Stimulated activated CD4-positive, alpha-beta T cell treated with anti-CD3 and anti-CD28 coated beads, Interleukin-4, amount 100 ng/mL, for 1 hour (primary cell): Measurements from ENCODE around the gene RCCD1.
"Not testable (repeated sequence)": the region's sequence is repeated elsewhere in the genome, so short reads cannot be mapped to it uniquely, and the experiment has no call there.

Source experiments
- DNase-seq: peaks from one replicate; pipeline ENCODE4 v3.0.0-alpha.2; 2020

RCCD1 gene, protein sequence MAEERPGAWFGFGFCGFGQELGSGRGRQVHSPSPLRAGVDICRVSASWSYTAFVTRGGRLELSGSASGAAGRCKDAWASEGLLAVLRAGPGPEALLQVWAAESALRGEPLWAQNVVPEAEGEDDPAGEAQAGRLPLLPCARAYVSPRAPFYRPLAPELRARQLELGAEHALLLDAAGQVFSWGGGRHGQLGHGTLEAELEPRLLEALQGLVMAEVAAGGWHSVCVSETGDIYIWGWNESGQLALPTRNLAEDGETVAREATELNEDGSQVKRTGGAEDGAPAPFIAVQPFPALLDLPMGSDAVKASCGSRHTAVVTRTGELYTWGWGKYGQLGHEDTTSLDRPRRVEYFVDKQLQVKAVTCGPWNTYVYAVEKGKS

GRCh38 chr15:90954712-90955623 is at the start of gene RCCD1:
Gene RCCD1 (plus strand): TSS chr15:90954884. CDS start chr15:90956735, 1,851 bp downstream.
- DNase-seq, result peak; percentile 87

DNA sequence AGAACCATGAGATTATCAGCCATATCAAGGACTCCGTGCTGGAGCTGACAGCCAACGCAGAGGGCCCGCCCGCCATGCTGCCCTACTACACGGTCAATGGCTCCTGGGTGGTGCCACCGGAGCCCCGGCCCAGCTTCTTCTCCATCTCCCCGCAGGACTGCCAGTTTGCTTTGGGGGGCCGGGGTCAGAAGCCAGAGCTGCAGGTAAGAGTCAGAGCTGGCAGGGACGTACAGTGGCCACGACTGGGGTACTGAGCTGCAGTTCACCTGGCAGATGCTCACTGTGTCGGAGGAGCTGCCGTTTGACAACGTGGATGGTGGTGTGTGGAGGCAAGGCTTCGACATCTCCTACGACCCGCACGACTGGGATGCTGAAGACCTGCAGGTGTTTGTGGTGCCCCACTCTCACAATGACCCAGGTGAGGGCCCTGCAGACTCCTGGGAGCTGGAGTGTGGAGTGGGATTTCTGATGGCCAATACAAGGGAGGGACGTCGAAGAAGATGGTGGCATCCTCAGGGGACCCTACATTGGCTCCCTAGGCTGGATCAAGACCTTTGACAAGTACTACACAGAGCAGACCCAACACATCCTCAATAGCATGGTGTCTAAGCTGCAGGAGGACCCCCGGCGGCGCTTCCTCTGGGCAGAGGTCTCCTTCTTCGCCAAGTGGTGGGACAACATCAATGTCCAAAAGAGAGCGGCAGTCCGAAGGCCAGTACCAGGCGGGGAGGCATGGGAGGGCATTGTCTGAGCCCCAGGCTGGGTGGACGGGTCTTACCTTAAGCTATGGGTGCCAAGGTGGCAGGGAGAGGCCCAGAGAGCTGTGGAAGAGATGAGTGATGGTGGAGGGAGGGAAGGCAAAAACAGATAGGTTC is 49.1 kb upstream of the RCCD1 start:
- DNase-seq, result no peak

DNA sequence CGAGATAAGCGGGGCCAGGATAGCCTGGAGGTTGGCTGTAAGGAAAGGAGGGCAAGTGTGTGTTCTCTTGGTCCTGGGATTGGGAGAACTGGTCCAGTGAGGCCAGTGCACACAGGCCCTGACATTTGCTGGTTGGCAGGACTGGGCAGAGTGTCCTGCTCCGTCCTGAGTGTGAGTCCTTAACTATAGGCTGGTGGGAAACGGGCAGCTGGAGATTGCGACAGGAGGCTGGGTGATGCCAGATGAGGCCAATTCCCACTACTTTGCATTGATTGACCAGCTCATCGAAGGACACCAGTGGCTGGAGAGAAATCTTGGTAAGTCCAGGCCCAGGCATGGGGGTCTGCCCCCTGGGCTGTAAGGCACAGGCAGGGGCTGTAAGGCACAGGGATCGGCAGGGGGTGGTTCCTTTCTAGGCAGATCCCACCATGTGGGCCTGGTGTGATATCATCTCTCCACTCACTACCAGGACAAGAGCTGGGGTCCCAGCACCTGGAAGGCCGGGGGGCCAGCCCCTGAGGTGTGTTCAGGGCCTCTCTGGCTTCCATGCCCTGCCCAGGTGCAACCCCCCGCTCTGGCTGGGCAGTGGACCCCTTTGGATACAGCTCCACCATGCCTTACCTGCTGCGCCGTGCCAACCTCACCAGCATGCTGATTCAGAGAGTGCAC is 48.4 kb upstream of the RCCD1 start:
- DNase-seq, result no peak

- no peak for DNase-seq
These were observed 47.5 kb upstream of the RCCD1 start for GRCh38 chr15:90907051-90907660.

DNA sequence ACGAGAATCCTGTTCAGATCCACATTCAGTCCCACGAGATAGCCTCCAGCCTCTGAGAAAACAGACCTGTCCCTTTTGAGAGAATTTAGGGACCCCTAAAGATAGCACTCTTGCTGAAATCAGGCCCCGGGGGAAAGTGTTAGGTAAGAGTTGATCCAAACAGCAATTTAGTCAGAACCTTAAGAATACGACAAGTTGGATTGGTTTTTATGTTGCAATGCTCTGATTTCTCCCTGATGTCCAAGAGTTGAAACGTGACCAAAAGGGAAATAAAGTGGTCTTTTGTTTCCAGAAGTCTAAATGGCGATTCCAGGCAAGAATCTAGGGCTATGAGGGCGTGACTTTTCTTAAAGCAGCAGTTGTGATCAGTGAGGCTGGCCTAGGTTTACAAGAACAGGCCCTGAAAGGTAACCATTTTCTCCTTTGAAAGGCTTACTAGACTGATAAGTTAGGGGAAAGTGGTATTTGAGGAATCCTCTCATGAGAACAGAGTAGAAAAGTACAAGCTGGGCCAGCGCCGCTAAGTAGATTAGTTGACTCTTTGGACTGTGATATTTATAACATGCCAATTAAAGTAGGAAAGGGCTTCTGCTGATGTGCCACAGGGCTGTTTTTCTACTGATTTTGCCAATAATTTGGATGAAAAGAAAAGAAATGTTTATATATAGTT is 46.7 kb upstream of the RCCD1 start:
- no peak for DNase-seq

- DNase-seq, result not testable (repeated sequence)
These were observed 45.2 kb upstream of the RCCD1 start for GRCh38 chr15:90909449-90909848.

DNA sequence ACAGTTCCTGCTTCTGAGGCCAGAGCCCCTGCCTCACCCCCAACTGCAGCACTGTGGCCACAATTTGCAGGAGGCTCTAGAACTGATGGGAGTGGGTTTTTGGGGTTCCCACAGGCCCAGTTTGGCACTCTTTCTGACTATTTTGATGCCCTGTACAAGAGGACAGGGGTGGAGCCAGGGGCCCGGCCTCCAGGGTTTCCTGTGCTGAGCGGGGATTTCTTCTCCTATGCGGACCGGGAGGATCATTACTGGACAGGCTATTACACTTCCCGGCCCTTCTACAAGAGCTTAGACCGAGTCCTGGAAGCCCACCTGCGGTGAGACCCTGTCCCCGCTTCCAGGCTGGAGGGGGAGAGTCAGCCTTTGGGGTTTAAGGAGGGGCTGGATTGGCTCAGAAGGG is 44.7 kb upstream of the RCCD1 start:
- no peak for DNase-seq

DNA sequence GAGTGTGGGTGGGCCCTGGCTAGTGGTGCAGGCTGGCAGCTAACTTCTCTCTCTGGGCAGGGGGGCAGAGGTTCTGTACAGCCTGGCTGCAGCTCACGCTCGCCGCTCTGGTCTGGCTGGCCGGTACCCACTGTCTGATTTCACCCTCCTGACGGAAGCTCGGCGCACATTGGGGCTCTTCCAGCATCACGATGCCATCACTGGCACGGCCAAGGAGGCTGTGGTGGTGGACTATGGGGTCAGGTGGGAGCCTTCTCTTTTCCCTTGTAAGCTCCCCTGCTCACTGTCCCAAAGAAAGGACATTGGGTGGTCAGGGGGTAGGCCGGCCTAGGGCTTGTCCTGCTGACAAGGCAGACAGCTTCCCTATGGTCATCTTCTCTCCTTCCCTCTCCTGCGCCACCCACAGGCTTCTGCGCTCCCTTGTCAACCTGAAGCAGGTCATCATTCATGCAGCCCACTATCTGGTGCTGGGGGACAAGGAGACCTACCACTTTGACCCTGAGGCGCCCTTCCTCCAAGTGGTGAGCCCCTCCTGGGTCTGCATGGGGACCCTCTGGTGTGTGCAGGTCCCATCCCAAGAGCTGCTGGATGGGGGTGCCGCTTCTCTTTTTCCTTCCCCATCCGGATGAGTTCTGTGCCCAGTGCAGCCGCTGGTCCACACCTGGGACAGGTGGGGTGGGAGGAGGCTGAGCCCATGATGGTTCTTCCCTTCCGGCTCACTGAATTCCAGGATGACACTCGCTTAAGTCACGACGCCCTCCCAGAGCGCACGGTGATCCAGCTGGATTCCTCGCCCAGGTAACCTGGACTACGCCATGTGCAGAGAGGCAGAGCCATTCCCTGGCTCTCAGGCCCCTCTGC is 44.0 kb upstream of the RCCD1 start:
- no peak for DNase-seq

DNA sequence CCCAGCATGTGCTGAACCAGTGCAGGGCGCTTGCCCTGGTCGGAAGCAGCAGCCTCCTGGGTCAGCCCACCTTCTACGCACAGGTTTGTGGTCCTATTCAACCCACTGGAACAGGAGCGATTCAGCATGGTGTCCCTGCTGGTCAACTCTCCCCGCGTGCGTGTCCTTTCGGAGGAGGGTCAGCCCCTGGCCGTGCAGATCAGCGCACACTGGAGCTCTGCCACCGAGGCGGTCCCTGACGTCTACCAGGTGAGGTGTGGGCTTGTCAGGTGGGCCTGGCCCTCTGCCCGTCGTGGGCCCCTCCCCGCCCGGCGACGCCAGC is 43.4 kb upstream of the RCCD1 start:
- DNase-seq, result no peak

DNA sequence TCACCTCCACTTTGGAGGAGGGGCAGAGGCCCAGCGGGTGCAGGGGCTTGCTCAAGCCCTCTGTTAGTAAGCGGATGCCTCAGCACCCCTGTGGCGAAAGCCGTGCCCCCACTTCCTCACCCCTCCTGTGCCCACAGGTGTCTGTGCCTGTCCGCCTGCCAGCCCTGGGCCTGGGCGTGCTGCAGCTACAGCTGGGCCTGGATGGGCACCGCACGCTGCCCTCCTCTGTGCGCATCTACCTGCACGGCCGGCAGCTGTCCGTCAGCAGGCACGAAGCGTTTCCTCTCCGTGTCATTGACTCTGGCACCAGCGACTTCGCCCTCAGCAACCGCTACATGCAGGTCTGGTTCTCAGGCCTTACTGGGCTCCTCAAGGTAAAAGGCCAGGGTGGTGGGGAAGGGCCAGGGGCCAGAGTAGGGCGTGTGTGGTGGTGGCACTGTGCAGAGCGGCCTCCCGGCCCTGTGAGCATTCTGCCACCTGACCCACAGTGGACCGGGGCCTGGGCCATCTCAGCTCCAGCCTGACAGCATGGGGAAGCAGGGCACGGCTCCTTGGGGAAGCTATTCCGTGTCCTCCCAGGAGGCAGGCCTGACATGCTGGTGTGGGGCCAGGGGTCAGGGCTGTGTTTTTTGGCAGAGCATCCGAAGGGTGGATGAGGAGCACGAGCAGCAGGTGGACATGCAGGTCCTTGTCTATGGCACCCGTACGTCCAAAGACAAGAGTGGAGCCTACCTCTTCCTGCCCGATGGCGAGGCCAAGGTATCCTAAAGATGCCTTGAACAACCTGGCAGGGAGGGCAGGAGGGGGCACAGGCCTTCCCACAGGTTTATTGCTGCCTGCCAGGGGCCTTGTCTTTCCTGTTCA is 42.5 kb upstream of the RCCD1 start:
- no peak for DNase-seq

GRCh38 chr15:90912770-90913075 is 42.0 kb upstream of the RCCD1 start:
- DNase-seq, result no peak

DNA sequence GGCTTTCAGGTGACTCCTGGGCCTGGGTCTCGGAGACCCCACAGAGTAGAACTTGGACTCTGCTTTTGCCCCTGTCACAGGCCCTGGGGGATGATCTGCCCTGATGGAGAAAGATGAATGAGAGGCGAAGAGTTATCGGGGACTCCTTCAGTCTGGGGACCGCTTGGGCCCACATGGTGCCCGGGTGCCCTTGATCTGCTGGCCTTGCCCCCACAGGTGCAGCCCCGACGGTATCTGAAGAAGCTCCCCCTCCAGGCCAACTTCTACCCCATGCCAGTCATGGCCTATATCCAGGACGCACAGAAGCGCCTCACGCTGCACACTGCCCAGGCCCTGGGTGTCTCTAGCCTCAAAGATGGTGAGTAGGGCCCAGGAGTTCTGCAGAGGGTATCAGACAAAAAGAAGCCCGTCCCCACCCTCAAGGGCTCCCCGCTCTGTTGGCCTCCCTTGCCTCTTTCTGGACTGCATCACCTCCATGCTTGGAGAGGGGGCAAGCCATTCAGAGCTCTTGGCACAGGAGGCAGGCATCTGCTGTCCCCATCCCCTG is 41.2 kb upstream of the RCCD1 start:
- no peak for DNase-seq

GRCh38 chr15:90914305-90915080 is 40.2 kb upstream of the RCCD1 start:
- DNase-seq, result no peak

GRCh38 chr15:90915216-90915807 is 39.4 kb upstream of the RCCD1 start:
- no peak for DNase-seq

DNA sequence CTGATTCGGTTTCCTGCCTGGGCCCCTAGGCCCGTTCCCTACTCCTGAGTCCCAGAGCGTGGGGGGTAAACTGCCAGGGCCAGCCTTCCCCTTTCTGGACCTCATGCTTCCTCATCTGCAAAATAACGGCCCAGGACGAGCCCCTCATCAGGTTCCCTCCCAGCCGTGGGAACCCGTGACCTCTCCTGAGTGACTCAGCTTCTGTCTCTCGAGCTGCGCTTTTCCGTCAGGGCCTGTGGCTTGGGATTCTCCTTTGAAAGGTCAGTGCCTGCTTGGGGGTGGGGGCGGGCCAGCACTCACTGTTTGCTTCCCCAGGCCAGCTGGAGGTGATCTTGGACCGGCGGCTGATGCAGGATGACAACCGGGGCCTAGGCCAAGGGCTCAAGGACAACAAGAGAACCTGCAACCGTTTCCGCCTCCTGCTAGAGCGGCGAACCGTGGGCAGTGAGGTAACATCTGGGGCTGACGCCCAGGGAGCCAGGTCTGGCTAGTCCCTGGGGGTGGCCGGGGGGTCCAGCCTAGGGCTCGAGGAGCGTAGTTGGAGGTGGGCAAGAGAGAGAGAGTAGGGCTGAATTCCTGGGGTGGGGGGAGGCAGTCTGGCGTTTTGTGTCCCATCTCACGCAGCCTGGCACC is 38.8 kb upstream of the RCCD1 start:
- no peak for DNase-seq

GRCh38 chr15:90916461-90916860 is 38.2 kb upstream of the RCCD1 start:
- no peak for DNase-seq

DNA sequence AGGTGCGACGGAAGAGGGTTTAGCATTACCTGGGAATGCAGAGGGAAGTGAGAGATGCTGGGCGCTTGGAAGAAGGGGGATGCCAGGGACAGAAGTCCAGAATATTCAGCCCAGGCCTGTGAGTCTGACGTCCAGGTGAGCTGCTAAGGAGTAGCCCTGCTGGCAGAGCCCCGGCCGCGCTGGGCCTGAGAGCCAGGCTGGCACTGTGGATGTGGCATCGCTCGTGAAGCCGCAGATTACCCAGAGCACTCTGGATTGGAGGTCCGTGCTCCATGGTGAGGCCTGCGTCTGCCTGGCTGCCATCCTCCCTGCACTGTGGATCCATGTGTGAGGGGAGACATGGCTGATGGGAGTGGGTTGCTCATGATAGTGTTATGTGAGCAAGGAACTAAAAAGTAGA is 37.1 kb upstream of the RCCD1 start:
- DNase-seq, result no peak
